Glutamatergic neuron (in vitro differentiated cells): ENCODE data around the gene NAA25. TPM values are rescaled to one million over a fixed set of nuclear protein-coding genes. Genes with fewer than 3 reads are reported as not detected.

Experiments
- DNase-seq: peaks from one replicate; pipeline ENCODE4 v3.0.0; 2022
- H3K27ac Mint-ChIP-seq: one replicate; pipeline ENCODE4 v1.8.0; 2020; ENCODE audit warnings: mild to moderate bottlenecking, mixed read lengths, inconsistent platforms; ENCODE audit not compliant: unreplicated experiment
- H3K27me3 Mint-ChIP-seq: one replicate; pipeline ENCODE4 v1.8.0; 2020; ENCODE audit warnings: mild to moderate bottlenecking, moderate library complexity, mixed read lengths, inconsistent platforms; ENCODE audit not compliant: unreplicated experiment
- H3K36me3 Mint-ChIP-seq: one replicate; pipeline ENCODE4 v1.8.0; 2020; ENCODE audit warnings: mild to moderate bottlenecking, mixed read lengths, inconsistent platforms; ENCODE audit not compliant: unreplicated experiment
- H3K4me1 Mint-ChIP-seq: one replicate; pipeline ENCODE4 v1.8.0; 2020; ENCODE audit warnings: mild to moderate bottlenecking, low read depth, mixed read lengths, inconsistent platforms; ENCODE audit not compliant: unreplicated experiment
- H3K4me3 Mint-ChIP-seq: one replicate; pipeline ENCODE4 v1.8.0; 2020; ENCODE audit warnings: mild to moderate bottlenecking, mixed read lengths, inconsistent platforms; ENCODE audit not compliant: unreplicated experiment
- H3K9me3 Mint-ChIP-seq: one replicate; pipeline ENCODE4 v1.8.0; 2020; ENCODE audit warnings: mild to moderate bottlenecking, moderate library complexity, mixed read lengths, inconsistent platforms; ENCODE audit not compliant: unreplicated experiment
- CTCF ChIP-seq: fragments of 200-600 bp; sonication (generic); IDR thresholded peaks from one replicate; pipeline ENCODE4 v1.5.0; 2021; ENCODE audit not compliant: partially characterized antibody, unreplicated experiment
- total RNA-seq: library from RNA; stranded (reverse); fragmentation: NEBNext Ultra II Directional; extraction: Animal tissue kit (Norgen Biotek cat#: 25700); gene quantifications from one replicate; pipeline ENCODE4 v1.2.1, GENCODE V29; 2021; ENCODE audit not compliant: unreplicated experiment

Gene NAA25
- total RNA-seq, 1 donor from 2014 or later: 34.8 TPM

DNA sequence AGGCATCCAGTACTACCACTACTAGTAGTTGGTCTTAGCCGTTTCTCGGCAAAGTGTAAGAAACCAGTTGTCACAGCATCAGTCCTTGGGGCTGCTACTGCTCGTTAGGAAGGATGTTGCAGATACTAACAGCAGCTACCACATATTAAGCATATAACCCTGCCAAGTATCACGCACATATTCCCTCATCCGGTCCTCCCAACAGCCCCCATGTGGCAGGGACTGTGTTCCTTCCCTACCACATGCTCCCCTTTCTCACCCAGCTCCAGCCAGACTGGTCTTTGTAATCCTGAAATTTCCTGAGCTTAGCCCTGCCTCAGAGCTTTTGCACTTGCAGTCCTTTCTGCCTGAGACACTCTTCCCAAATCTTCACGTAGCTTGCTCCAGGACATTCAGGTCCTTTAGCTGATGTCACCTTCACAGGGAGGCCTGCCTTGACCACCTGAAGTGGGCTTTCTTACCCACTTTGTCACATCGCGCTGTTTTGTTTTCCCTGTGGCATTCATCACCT lies 87.6 kb downstream of the NAA25 start:
- peaks cover 3% of the 10 kb centered on the region for H3K9me3 Mint-ChIP-seq
- H3K27ac Mint-ChIP-seq: no peak overlapping the region
- no peak overlapping the region for H3K4me3 Mint-ChIP-seq
- TF ChIP-seq CTCF: no peak
- H3K27me3 Mint-ChIP-seq: peaks cover 2% of the 10 kb centered on the region
- DNase-seq: no peak
- H3K4me1 Mint-ChIP-seq: peaks cover 11% of the 10 kb centered on the region
- peaks cover 4% of the 10 kb centered on the region for H3K36me3 Mint-ChIP-seq

- Mint-ChIP-seq H3K27ac (peak overlapping the region; percentile 6), H3K9me3 (peaks cover 3% of the 10 kb centered on the region), H3K36me3 (peaks cover 10% of the 10 kb centered on the region)
Measured at GRCh38 chr12:112018571-112019237, 89.9 kb downstream of the NAA25 start.

DNA sequence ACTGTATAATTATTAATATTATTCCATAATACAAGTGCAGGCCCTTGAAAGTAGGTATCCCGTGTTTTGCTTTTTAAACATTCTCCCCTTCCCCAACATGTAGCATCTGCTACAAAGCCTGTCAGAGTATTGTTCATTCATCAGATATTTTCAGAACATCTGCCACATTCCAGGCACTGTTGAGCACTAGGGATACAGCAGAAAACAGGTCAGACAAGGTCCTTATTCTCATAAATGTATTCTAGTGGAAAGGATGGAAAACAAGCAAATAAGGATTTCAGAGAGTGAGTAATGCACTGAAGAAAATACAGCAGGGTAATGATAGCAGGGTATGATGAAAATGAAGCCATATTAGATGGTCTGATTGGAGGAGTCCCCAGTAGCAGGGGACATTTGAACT lies 91.5 kb downstream of the NAA25 start:
- H3K27ac Mint-ChIP-seq: peak overlapping the region; percentile 93
- H3K9me3 Mint-ChIP-seq: peaks cover 6% of the 10 kb centered on the region
- peaks cover 10% of the 10 kb centered on the region for H3K36me3 Mint-ChIP-seq
- peak overlapping the region; percentile 47 for H3K4me3 Mint-ChIP-seq
- DNase-seq: no peak
- H3K27me3 Mint-ChIP-seq: peaks cover 8% of the 10 kb centered on the region
- TF ChIP-seq CTCF: no peak
- H3K4me1 Mint-ChIP-seq: peaks cover 23% of the 10 kb centered on the region

More at GRCh38 chr12:112018571-112019237, 89.9 kb downstream of the NAA25 start:
- Mint-ChIP-seq H3K4me1 (peaks cover 22% of the 10 kb centered on the region), H3K4me3 (no peak overlapping the region), H3K27me3 (peaks cover 3% of the 10 kb centered on the region)
- TF ChIP-seq CTCF: no peak
- DNase-seq: no peak

- no peak for DNase-seq
- peaks cover 26% of the 10 kb centered on the region for H3K4me1 Mint-ChIP-seq
- H3K36me3 Mint-ChIP-seq: peaks cover 10% of the 10 kb centered on the region
- H3K27me3 Mint-ChIP-seq: peaks cover 9% of the 10 kb centered on the region
- H3K9me3 Mint-ChIP-seq: peaks cover 7% of the 10 kb centered on the region
- peak overlapping the region; percentile 27 for H3K4me3 Mint-ChIP-seq
- peak overlapping the region; percentile 46 for H3K27ac Mint-ChIP-seq
- no peak for TF ChIP-seq CTCF
Measured at GRCh38 chr12:112015938-112016337, 92.6 kb downstream of the NAA25 start.

DNA sequence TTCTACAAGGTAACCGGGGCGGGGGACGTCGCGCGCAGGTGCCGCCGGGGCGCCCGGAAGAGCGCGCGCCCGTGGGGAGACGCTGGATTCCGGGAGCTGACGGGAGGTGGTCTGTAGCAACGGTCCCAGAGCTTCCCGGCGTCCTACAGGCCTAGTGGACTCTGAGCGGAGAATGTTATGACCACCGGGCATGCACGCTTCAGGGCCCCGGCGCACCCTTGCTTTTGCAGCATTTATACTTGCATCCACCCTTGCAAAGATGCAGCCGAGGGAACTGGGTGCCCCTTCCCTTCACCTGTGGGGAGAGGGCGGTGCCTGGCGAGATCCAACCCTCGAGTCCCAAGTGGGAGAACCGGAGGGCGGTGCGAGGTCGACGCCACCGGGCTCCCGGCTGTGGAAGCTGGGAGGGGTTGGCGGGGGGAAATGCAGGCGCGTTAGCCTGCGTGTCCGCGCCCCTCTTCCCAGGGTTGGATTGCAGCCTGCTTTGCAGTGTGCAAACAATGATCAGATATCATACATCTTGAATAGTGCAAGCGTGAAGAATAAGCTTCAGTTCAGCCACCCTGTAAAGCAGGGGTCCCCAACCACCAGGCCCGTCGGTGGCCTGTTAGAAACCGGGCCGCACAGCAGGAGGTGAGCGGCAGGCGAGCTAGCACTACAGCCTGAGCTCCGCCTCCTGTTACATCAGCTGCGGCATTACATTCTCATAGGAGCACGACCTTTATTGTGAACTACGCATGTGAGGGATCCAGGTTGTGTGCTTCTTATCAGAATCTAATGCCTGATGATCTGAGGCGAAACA lies 94.8 kb downstream of the NAA25 start:
- H3K9me3 Mint-ChIP-seq: peaks cover 7% of the 10 kb centered on the region
- peaks cover 24% of the 10 kb centered on the region for H3K4me1 Mint-ChIP-seq
- TF ChIP-seq CTCF: peak; percentile 25
- peak; percentile 76 for DNase-seq
- peak overlapping the region; percentile 93 for H3K27ac Mint-ChIP-seq
- H3K4me3 Mint-ChIP-seq: peak overlapping the region; percentile 89
- H3K27me3 Mint-ChIP-seq: peaks cover 11% of the 10 kb centered on the region
- H3K36me3 Mint-ChIP-seq: peaks cover 10% of the 10 kb centered on the region
